Osteocyte (in vitro differentiated cells): ENCODE results near the gene RYR2. TPM values are rescaled to one million over a fixed set of nuclear protein-coding genes. Genes with fewer than 3 reads are reported as not detected.
"Not testable (repeated sequence)": the region's sequence is repeated elsewhere in the genome, so short reads cannot be mapped to it uniquely, and the experiment has no call there.

Source experiments
- DNase-seq: peaks from one replicate; pipeline ENCODE4 v3.0.0; 2021; ENCODE audit warnings: mixed read lengths; ENCODE audit not compliant: unreplicated experiment; ENCODE audit errors: extremely low spot score
- H3K27ac Mint-ChIP-seq: one replicate; pipeline ENCODE4 v1.8.0; 2021; ENCODE audit warnings: mild to moderate bottlenecking, mixed read lengths; ENCODE audit not compliant: unreplicated experiment
- H3K27me3 Mint-ChIP-seq: one replicate; pipeline ENCODE4 v1.8.0; 2021; ENCODE audit warnings: mixed read lengths; ENCODE audit not compliant: unreplicated experiment
- H3K36me3 Mint-ChIP-seq: one replicate; pipeline ENCODE4 v1.8.0; 2021; ENCODE audit warnings: mixed read lengths; ENCODE audit not compliant: unreplicated experiment
- H3K4me1 Mint-ChIP-seq: one replicate; pipeline ENCODE4 v1.8.0; 2021; ENCODE audit warnings: mixed read lengths; ENCODE audit not compliant: unreplicated experiment
- H3K4me3 Mint-ChIP-seq: one replicate; pipeline ENCODE4 v1.8.0; 2021; ENCODE audit warnings: mild to moderate bottlenecking, moderate library complexity, mixed read lengths; ENCODE audit not compliant: unreplicated experiment
- H3K9me3 Mint-ChIP-seq: one replicate; pipeline ENCODE4 v1.8.0; 2021; ENCODE audit warnings: mixed read lengths; ENCODE audit not compliant: unreplicated experiment
- total RNA-seq: library from RNA; stranded (reverse); gene quantifications from 2 replicates; pipeline ENCODE4 v1.2.1, GENCODE V29; 2021
- TF ChIP-seq, protein P1 (sequence below): fragments of 200-600 bp; sonication (generic); IDR thresholded peaks from 2 replicates; pipeline ENCODE4 v1.5.0; 2021; ENCODE audit warnings: antibody characterized with exemption, mild to moderate bottlenecking, moderate library complexity

The RYR2 gene
- total RNA-seq, 1 donor from 2014 or later = 0.03 TPM

DNA sequence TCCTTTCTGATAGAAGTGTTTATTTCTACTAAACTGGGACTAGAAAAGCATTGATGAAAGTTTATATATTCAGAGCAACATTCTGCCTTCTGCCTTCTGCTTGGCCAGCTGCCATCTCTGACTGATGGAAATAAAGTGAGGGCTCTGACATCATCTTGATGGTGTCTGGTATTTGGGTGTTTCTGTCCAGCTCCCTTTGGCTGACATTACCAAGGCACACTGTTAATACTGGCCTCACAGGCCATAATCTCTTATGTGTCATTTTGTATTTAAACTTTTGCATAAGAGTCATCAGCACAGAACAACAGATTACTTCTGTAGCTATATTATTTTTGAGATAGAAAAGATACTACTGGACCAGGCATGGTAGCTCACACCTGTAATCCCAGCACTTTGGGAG is 216.9 kb downstream of the RYR2 start:
- no peak for DNase-seq
- H3K36me3 Mint-ChIP-seq = no peaks in the 10 kb centered on the region
- H3K4me1 Mint-ChIP-seq = no peaks in the 10 kb centered on the region
- TF ChIP-seq, protein P1, sequence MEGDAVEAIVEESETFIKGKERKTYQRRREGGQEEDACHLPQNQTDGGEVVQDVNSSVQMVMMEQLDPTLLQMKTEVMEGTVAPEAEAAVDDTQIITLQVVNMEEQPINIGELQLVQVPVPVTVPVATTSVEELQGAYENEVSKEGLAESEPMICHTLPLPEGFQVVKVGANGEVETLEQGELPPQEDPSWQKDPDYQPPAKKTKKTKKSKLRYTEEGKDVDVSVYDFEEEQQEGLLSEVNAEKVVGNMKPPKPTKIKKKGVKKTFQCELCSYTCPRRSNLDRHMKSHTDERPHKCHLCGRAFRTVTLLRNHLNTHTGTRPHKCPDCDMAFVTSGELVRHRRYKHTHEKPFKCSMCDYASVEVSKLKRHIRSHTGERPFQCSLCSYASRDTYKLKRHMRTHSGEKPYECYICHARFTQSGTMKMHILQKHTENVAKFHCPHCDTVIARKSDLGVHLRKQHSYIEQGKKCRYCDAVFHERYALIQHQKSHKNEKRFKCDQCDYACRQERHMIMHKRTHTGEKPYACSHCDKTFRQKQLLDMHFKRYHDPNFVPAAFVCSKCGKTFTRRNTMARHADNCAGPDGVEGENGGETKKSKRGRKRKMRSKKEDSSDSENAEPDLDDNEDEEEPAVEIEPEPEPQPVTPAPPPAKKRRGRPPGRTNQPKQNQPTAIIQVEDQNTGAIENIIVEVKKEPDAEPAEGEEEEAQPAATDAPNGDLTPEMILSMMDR = no peak
- peaks cover 7% of the 10 kb centered on the region for H3K9me3 Mint-ChIP-seq
- H3K4me3 Mint-ChIP-seq = no peak overlapping the region
- H3K27ac Mint-ChIP-seq = no peak overlapping the region
- no peaks in the 10 kb centered on the region for H3K27me3 Mint-ChIP-seq

DNA sequence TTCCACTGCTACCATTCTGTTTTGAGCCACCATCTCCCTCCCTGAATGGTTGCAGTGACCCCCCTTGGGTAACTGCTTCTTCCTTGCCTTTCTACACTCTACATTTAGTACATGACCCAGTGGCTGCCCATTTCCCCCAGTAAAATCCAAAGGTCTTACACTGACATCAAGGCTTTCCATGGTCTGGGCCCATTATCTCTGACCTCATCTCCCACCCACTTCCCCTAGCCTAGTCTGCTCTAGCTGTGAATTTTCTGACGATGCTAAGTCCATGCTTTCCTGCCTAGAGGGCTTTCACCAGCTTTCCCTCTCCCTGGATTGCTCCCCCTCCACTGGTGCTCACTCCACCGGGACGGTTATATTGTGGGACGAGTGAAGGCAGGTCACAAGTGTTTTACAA is 219.2 kb downstream of the RYR2 start:
- Mint-ChIP-seq H3K27me3 (no peaks in the 10 kb centered on the region), H3K27ac (no peak overlapping the region)

DNA sequence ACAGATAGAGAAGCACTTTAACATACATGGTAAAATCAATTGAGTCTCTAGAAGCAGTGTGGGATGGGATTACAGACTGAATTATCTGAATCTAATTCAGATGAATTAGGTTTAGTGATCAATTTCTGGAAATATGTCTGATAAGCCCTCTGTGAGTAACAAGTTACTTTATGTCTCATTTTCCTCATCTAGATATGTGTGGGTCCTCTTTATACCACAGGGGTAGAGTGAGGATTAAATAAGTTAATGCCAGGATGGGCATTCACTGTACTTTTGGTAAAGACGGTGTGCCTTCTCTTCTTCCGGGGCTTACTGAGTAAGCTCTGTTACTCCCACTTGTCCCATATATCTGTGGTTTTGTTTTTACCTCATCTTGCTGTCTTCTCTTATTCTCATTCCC is 225.8 kb downstream of the RYR2 start:
- Mint-ChIP-seq H3K27me3 (no peaks in the 10 kb centered on the region), H3K4me1 (no peaks in the 10 kb centered on the region)

More for the DNA sequence above, 219.2 kb downstream of the RYR2 start:
- Mint-ChIP-seq H3K36me3 (no peaks in the 10 kb centered on the region), H3K9me3 (peaks cover 4% of the 10 kb centered on the region), H3K4me1 (no peaks in the 10 kb centered on the region), H3K4me3 (no peak overlapping the region)
- no peak for DNase-seq
- TF ChIP-seq, protein P1 = no peak

DNA sequence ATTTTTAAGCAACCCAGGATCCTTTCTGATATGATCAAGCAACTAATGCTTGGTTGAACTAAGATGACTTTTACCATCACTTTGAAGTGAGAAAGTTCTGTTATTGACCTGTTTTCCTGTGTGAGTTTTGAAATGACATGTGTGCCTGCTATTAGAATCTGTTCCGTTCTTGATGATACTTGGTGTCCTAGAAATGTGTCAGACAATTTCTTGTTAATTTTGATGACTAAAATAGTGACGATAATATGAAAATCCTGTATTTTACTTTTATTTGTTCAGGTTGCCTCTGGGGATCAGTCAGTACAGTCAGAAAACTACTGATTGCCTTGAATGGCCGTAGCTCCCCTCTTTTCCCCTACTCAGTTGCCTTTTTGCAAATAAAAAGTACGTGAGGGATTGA is 228.0 kb downstream of the RYR2 start:
- no peaks in the 10 kb centered on the region for H3K9me3 Mint-ChIP-seq
- no peak for DNase-seq
- H3K27ac Mint-ChIP-seq = no peak overlapping the region
- TF ChIP-seq, protein P1 = no peak
- H3K27me3 Mint-ChIP-seq = no peaks in the 10 kb centered on the region
- H3K36me3 Mint-ChIP-seq = no peaks in the 10 kb centered on the region
- H3K4me1 Mint-ChIP-seq = no peaks in the 10 kb centered on the region
- no peak overlapping the region for H3K4me3 Mint-ChIP-seq

More for the DNA sequence above, 225.8 kb downstream of the RYR2 start:
- TF ChIP-seq, protein P1 = no peak
- DNase-seq = no peak
- Mint-ChIP-seq H3K36me3 (no peaks in the 10 kb centered on the region), H3K9me3 (no peaks in the 10 kb centered on the region), H3K4me3 (no peak overlapping the region), H3K27ac (no peak overlapping the region)

DNA sequence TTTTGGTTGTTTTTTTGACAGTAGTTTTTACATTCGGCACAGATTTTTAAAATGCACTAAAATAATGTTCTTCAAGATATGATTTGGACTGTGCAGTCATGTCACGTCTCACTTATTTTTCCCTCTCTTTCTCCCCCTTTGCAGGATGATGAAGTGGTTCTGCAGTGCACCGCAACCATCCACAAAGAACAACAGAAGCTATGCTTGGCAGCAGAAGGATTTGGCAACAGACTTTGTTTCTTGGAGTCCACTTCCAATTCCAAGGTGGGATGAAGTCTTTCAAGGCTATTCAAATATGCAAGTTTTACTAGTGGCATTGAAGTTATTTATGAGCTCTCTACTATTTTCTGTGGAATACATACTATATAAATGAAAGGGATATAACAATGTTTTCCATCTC is 228.4 kb downstream of the RYR2 start:
- no peaks in the 10 kb centered on the region for H3K4me1 Mint-ChIP-seq
- H3K36me3 Mint-ChIP-seq = no peaks in the 10 kb centered on the region
- DNase-seq = no peak
- no peaks in the 10 kb centered on the region for H3K27me3 Mint-ChIP-seq
- H3K4me3 Mint-ChIP-seq = no peak overlapping the region
- no peak overlapping the region for H3K27ac Mint-ChIP-seq
- no peaks in the 10 kb centered on the region for H3K9me3 Mint-ChIP-seq
- TF ChIP-seq, protein P1 = no peak

DNA sequence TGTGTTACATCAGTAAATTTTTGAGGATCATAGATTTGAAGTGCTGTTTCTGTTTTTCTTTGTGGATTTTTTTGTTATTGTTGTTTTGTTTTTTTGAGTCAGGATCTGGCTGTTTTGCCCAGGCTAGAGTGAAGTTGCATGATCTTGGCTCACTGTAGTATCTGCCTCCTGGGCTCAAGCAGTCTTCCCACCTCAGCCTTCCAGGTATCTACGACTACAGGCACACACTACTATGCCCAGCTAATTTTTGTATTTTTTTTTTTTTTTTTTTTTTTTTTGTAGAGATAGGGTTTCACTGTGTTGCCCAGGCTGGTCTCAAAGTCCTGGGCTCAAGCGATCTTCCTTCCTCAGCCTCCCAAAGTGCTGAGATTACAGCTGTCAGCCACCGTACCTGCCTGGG is 236.0 kb downstream of the RYR2 start:
- not testable (repeated sequence) for H3K36me3 Mint-ChIP-seq, H3K9me3 Mint-ChIP-seq, H3K27me3 Mint-ChIP-seq

More for the DNA sequence above, 236.0 kb downstream of the RYR2 start:
- H3K4me3 Mint-ChIP-seq, H3K27ac Mint-ChIP-seq, H3K4me1 Mint-ChIP-seq, DNase-seq: not testable (repeated sequence)
